NCI-H187 treated with DMSO at 0.1 percent for 48 hours (cell line): Measurements from ENCODE around the gene PLK3.
"Not testable (repeated sequence)": the region's sequence is repeated elsewhere in the genome, so short reads cannot be mapped to it uniquely, and the experiment has no call there.

Experiments
- DNase-seq: peaks from one replicate; lab custom pipeline; 2025; lab: John Stamatoyannopoulos, UW

Gene PLK3

DNA sequence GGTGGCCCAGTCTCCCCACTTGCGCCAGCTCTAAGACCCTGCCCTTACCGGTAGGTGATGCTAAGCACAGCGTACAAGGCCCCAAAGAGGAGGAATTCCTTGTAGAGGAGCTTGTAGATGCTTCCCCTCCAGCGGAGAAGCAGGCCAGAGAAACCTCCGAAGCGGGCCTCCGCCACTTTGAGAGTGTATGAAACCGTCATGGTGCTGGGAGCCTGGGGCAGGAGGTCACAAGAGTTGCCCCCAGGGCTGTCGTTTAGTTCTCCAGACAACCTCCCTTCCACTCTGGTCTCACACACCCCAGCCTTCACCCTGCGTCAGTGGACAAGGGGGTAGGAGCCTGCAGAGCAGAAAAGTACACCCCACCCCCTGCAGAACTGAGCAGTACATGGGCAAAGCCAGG is 12.7 kb upstream of the PLK3 start:
- no peak for DNase-seq

DNA sequence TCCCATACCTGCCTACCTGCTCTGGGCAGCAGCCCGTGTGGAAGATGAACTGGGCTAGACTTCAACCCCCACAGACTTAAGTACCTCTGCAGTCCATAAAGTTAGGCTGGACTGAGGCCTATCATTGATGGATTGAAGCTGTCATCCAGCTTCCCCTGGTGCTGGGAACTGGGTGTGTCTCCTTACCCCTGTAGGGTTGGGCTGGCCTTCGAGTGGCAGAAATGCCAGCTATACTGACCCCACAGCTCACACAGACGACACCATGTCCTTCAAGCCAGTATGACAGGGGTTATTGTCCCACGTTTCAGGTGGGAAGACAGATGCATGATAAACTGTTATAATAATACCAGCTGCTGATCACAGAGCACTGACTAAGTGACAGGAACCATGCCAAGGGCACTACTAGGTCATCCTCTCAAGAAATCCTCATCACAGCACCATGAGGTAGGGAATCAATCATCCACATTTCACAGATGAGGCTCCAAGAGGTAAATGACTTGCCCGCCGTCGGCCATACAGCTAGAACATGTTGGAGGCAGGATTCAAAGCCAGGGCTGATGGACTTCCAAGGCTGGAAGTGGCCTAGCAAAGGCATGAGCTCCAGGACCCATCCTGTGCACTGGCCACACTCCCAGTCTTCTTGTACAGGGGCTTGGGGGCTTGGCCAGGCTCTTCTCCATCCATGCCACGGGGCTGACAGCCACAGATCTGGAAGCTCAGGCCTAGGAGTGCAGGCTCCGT is 11.9 kb upstream of the PLK3 start, which contains the start of gene BEST4:
Gene BEST4 (minus strand): TSS at position 51 of the 741 bp plus-strand sequence. CDS start 465 bp downstream, outside the sequence.
- DNase-seq, result no peak

DNA sequence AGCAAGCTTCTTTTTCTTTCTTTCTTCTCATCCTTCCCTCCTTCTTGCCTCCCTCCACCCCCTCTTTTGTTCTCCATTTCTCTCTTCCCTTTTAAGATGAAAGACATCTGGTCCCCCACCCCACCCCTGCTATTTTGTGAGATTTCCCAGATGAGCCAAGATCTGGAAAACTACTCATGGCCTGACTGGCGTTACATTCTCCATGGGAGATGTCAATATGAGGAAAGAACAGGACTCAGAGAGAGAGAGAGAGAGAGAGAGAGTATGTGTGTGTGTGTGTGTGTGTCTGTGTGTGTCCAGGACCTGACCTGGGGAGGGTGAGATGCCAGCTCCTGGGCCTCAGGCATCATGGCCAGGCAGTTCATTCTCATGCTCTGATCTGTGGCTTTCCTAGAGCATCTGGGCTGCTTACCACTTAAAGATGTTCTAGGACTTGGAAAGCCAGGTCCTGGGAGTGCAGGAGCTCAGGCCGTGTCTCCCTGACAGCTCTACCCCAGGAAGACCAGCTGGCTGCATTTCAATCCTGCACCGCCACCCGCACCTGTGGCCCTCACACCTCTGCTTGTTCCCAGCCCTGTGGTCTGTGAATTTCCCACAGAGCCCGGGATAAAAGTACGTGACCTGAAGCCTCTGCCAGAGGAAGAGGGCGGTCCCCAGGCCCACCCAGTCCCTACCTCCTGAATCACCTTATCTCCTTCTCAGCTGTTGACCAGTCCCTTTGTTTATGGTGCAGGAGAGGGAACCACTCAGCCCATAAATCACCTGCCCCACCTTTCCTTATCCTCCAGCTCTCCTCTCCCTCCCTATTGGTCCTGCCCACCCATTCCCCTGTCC is 9.0 kb upstream of the PLK3 start:
- no peak for DNase-seq

DNA sequence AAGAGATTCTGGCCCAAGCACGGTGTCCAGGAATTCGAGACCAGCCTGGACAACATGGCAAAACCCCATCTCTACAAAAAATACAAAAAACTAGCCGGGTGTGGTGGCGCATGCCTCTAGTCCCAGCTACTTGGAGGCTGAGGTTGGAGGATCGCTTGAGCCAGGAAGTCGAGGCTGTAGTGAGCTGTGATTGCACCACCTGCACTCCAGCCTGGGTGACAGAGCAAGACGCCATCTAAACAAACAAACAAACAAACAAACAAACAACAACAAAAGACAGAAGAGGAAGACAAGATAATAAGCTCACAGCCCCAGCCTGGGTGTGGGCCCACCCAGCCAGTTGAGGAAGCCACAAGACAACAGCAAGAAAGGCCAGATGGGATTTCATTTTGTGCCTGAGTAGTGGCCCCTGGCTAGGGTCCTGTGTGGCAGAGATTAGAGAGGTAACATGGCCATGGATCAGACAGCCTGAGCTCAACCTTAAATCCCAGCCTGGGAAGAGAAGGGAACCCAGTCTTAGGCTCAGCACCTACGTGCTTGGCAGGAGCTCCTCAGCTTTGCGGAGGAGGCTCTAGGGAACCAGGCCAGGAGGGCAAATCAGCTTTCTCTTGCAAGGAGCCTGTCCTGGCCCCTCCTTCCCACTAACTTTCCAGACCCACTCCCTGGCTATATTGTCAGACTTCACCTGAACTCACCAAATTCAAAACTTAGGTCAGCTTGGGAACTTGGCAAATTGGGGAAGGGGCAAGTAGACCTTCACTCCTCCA is 7.3 kb upstream of the PLK3 start:
- no peak for DNase-seq

DNA sequence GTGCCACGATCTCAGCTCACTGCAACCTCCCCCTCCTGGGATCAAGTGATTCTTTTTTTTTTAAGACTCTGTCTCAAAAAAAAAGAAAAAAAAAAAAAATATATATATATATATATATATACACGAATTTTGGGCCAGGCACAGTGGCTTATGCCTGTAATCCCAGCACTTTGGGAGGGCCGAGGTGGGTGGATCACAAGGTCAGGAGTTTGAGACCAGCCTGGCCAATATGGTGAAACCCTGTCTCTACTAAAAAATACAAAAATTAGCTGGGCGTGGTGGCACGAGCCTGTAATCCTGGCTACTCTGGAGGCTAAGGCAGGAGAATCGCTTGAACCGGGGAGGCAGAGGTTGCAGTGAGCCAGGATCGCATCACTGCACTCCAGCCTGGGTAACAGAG is 2.3 kb upstream of the PLK3 start:
- DNase-seq, result not testable (repeated sequence)

DNA sequence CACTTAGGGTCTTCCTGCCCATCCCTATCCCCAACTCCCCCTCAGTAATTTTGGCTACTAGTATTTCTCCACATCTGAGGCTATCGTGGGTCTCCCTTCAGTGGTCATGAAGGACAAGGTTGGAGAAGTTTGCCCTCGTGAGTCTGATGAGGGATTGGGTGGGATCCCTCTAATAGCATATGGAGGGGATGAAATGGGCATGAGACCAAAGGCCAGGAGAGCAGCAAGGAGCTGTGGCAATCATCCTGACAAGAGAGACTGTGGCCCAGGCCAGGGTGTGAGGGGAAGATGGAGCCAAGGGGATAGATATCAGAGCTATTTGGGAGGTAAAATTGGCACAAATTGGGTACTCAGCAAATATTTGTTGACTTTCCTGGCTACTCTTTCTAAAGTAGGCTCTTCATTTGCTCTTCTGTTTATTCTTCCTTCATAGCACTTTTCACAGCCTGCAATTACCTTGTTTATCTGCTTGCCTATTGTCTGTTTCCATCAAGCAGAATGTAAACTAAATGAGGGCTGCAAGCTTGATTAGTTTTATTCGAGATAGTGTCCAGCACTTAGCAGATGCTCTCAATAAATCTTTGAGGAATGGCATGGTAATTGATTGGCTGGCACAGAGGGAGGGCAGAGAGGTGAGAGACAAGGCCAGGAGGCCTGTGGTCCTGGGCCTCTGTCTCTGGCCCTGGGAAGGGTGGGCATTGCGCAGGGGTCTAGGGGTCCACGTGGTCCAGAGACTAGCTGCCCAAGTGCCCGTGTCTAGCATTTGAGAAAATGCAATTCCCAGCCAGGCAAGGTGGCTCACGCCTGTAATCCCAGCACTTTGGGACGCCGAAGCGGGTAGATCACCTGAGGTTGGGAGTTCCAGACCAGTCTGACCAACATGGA is 1.5 kb upstream of the PLK3 start:
- no peak for DNase-seq

DNA sequence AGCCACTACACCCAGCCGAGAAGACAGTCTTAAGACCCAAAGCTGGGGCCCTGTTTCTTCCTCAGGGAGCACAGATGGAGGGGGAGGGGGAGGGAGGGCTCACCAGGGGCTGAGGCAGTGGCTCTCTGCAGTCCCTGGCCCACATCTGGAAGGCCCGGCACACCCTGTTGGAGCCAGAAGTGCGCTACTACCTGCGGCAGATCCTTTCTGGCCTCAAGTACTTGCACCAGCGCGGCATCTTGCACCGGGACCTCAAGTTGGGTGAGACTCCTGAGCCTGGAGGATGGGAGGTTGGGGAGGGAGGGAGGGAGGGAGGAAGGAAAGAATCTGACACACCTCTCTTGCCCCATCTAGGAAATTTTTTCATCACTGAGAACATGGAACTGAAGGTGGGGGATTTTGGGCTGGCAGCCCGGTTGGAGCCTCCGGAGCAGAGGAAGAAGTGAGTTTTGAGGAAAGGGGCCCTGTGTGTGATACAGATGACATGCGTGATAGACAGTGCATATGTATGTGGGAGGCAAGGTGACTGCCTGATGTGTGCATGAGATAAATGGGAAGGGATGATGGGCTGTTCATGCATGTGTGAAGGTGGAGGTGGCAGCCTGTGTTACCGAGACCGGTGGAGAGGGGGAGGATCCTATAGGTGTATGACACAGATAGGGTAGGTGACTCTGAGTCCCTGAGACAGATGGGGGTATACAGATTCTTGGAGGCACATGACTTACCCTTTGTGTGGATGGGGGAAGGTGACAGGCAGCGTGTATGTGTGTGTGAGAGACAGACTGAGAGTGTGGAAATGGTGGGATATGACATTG is 1.5 kb downstream of the PLK3 start:
- DNase-seq, result no peak

DNA sequence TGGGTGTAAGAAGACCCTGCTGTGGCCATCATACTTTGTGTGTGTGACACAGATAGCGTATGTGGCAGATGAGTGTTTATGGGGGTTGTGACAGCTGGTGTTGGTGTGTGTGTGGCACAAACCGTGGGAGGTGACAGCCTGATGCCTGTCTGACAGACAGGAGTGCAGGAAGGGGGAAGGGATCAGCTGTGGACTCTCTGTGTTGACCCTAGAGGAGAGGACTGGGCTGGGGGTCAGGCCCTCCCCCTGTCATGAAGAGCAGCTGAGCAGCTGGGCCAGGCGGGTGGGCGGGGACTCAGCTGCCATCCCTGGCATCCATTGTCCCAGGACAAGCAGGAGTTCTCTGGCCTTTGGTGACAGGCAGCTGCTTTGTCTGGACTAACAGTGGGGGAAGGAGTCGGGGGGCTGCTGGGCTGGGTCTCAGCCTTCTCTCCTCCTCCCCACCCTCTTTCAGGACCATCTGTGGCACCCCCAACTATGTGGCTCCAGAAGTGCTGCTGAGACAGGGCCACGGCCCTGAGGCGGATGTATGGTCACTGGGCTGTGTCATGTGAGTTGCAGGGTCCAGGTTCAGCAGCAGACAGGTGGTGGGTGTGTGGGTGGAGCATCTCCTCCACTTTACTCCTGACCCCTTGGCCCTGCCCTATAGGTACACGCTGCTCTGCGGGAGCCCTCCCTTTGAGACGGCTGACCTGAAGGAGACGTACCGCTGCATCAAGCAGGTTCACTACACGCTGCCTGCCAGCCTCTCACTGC is 2.3 kb downstream of the PLK3 start:
- DNase-seq, result no peak

DNA sequence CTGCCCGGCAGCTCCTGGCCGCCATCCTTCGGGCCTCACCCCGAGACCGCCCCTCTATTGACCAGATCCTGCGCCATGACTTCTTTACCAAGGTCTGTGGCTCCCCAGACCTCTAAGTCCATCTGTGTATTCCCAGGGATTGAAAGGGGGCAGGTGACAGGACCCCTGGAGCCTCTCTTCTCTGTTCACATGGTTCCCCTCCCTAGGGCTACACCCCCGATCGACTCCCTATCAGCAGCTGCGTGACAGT is 2.8 kb downstream of the PLK3 start:
- no peak for DNase-seq

DNA sequence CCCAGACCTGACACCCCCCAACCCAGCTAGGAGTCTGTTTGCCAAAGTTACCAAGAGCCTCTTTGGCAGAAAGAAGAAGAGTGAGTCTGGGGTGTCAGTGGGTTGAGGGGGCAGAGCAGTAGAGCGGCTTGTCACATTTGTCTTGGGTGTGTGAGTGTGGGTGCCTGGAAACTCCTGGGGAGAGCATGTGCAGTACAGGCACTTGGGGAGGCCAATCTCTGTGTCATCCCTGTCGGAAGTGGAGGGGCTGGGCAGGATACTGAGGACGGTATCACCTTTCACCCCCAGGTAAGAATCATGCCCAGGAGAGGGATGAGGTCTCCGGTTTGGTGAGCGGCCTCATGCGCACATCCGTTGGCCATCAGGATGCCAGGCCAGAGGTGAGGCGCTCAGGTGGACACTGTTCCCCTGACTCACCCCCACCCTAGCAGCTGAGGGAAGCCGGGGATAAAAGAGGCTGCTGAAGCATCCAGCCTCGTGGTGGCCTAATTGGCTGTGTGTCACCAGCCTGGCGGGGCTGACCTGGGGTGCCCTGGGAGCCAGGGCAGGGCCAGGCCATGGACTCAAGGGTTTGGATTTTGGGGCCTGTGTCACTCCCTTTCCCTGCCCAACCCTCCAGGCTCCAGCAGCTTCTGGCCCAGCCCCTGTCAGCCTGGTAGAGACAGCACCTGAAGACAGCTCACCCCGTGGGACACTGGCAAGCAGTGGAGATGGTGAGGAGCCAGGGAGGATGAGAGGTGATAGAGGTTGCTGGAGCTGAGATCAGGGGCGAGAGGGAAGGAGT is 3.3 kb downstream of the PLK3 start:
- DNase-seq, result no peak

DNA sequence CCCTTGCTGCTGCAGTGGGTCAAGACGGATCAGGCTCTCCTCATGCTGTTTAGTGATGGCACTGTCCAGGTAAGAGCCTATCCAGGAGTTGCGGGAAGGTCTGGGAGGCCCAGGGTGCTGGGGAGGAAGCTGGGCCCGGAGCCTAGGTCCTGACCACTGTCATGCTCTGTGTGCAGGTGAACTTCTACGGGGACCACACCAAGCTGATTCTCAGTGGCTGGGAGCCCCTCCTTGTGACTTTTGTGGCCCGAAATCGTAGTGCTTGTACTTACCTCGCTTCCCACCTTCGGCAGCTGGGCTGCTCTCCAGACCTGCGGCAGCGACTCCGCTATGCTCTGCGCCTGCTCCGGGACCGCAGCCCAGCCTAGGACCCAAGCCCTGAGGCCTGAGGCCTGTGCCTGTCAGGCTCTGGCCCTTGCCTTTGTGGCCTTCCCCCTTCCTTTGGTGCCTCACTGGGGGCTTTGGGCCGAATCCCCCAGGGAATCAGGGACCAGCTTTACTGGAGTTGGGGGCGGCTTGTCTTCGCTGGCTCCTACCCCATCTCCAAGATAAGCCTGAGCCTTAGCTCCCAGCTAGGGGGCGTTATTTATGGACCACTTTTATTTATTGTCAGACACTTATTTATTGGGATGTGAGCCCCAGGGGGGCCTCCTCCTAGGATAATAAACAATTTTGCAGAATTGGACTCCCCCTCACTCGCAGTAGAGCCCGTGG is 5.3 kb downstream of the PLK3 start:
- no peak for DNase-seq

DNA sequence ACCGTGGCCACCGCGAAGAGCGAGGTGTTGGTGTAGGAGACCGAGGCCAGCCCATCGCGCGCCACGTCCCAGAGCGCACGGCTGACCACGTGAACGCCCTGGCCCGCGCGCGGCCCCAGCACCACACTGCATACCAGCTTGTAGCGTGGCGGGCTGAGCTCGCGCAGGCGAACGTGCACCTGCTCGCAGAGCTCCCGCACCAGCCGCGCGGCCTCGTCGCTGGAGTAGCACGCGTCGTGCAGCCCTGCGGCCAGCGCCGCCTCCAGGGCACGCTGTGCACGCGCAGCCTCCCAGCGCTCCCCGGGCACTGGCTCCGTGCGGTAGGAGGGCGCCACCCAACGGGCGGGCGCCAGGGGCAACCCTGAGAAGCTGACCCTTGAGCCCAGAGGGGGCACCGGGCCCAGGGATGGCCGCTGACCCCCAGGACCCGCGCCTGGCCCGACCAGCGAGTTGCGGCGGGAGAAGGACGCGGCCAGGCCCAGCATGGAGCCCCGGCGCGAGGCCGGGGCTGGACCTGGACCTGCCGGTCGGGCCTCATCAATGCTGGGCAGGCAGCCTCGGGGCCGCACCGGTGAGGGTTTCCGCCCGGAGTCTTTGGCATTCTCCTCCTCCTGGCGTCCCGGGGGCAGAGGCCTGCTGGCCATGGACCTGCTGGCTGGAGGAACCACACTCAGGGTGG is 6.0 kb downstream of the PLK3 start:
- no peak for DNase-seq

DNA sequence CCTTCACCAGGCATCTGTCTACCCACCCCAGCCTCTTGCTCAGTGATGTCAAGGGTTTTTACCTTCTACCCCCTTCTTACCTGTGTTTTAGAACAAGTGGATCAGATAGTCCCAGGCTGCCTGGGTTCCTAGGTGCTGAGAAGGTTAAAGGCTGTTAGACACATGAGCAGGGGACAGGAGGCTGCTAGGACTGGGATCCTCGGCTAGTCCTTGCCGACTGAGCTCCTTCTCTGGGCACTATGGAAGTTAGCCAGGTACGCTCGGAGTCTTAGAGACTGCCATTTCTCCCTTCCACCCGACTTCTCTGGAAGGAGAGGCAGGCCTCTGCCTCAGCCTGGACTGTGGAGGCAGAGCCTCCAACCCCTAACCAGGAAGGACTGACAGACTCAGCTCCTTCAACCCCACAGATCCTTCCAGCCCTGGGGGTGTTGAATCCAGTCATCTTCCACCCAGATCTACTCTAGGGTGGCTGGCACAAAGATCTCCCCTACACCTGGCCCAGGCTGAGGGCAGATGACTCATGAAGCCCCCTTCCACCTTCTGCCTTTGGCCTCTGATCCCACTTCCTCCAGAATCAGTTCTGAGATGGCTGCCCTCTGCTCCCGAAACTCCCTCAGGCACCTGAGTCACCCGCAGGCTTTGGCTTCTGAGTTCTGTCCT is 6.7 kb downstream of the PLK3 start, which contains the start of gene DYNLT4:
Gene DYNLT4 (minus strand): TSS at position 648 of the 660 bp plus-strand sequence. CDS start 683 bp downstream, outside the sequence.
- DNase-seq, result no peak

DNA sequence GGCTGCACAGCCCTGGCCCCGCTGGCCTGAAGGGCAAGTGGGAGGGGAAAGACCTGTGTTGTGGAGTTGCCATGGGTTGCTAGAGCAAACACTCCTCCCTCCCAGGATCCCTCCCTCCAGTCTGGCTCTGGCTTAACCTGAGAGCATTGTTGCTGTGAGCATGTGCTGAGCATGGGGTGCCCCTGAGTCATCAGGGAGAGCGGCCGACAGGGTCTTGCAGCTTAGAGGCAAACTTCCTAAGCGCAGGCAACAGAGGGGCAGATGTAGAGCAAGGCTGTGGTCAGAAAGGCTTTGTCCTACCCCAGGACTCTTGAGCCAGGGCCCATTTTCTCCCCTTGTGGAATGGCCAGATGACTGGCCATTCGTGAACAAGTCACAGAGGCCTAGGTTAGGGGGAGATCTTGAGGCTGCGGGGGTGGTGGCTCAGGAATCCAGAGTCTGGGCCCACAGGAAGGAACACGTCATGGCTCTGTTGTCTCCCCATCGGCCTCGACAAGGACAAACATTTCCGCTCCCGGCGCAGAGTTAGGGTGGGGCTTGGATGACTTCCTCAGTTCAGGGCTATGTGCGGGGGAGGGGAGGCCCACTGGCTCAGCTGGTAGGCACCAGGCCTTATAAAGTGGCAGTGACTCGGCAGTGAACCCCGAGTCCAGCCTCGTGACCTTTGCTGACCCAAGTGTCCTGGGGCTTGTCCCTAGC is 7.3 kb downstream of the PLK3 start:
- no peak for DNase-seq

DNA sequence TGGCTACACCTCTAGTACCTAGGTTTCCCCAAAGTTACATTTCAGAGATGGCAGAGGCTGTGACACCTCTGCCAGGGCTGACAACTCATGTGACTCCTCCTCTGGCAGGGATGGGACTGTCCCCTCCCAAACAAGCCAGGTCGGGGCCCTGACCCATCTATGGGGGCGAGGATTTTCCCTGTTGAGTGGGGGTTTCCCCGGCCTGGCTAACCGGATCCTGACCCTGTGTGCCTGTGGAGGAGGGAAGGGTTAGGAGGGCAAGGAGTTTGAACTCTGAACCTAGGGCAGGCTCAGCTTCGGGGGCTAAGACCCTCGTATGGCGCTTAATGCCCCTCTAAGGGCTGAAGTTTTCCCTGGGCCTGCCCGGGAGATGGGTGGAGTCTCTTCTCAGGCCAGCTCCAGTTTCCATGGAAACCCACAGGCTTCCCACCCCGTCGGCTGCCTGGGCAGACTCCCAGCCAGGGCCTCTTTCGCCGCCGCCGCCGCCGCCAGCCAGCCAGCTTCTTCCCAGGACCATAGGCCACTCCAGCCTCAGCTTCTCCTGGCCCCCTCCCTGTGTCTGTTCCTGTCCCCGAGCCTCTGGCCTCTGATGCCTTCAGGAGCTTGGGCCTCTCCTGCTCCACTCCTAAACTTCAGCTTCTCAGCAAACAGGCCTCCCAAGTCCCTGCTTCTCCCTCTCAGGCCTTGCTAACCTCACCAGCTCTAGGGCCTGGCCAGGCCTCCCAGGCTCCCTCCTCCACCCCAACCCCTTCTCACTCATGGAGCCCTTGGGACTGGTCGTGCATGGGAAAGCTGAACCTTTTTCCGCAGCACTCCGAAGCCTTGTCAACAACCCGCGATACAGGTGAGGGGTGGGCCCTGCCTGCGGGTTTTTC is 8.1 kb downstream of the PLK3 start, which contains the start of gene BTBD19:
Gene BTBD19 (plus strand): TSS at position 461 of the 875 bp plus-strand sequence. CDS start 298 bp downstream, at position 759.
- no peak for DNase-seq
